ENCODE measurements around the gene LASP1.

GRCh38 chr17:38926293-38927070, 56.6 kb downstream of the LASP1 start:
- TF ChIP-seq YY1 (IDR thresholded peaks at IDR 0.05; ENCODE audit: insufficient read depth, insufficient read length) (no peak), ZNF274 (IDR thresholded peaks at IDR 0.05; ENCODE audit: low read depth, low read length) (no peak), SUZ12 (IDR thresholded peaks at IDR 0.05; ENCODE audit: extremely low read depth, insufficient read depth, insufficient read length) (no peak)

All from NT2/D1 (cell line).